Naive B cell (primary cell): ENCODE data around the gene RNF7. TPM values are rescaled to one million over a fixed set of nuclear protein-coding genes. Genes with fewer than 3 reads are reported as not detected.

Experiments used
- ATAC-seq, 2 donors: fragments of 150-1000 bp; cut with Tn5 transposase; 2 replicates each; pipeline ENCODE4 v1.10.0; 2021; ENCODE audit warnings: low read depth in 2 of 2, mild to moderate bottlenecking in 2 of 2, moderate library complexity in 2 of 2
- DNase-seq: peaks from one replicate; pipeline ENCODE4 v3.0.0; 2022
- H3K27ac Mint-ChIP-seq, 6 donors: one replicate each; pipeline ENCODE4 v1.8.0; 2020 to 2022; ENCODE audit warnings: mild to moderate bottlenecking in 6 of 6, mixed read lengths in 6 of 6, moderate library complexity in 5 of 6, inconsistent platforms in 2 of 6
- H3K27me3 Mint-ChIP-seq, 3 donors: one replicate each; pipeline ENCODE4 v1.8.0; 2021 to 2022; ENCODE audit warnings: mixed read lengths in 3 of 3, mild to moderate bottlenecking in 1 of 3
- H3K36me3 Mint-ChIP-seq, 2 donors: one replicate each; pipeline ENCODE4 v1.8.0; 2020 to 2022; ENCODE audit warnings: mixed read lengths in 2 of 2, inconsistent platforms in 1 of 2, mild to moderate bottlenecking in 1 of 2
- H3K4me1 Mint-ChIP-seq, 3 donors: one replicate each; pipeline ENCODE4 v1.8.0; 2020 to 2022; ENCODE audit warnings: mixed read lengths in 3 of 3, inconsistent platforms in 1 of 3, mild to moderate bottlenecking in 1 of 3, moderate library complexity in 1 of 3
- H3K4me3 Mint-ChIP-seq, 8 donors: one replicate each; pipeline ENCODE4 v1.8.0; 2020 to 2022; ENCODE audit warnings: mild to moderate bottlenecking in 8 of 8, mixed read lengths in 8 of 8, moderate library complexity in 8 of 8, inconsistent platforms in 2 of 8
- H3K9me3 Mint-ChIP-seq, 7 donors: one replicate each; pipeline ENCODE4 v1.8.0; 2020 to 2022; ENCODE audit warnings: mixed read lengths in 7 of 7, mild to moderate bottlenecking in 5 of 7, inconsistent platforms in 2 of 7, moderate library complexity in 1 of 7
- polyA plus RNA-seq, 6 donors: library from polyadenylated mRNA; unstranded; fragments of 300-500 nt; fragmentation: Illumina TruSeq; gene quantifications; one replicate each; pipeline ENCODE4 v1.2.3, GENCODE V29; 2021; ENCODE audit warnings: low read depth in 6 of 6

Gene RNF7
- polyA plus RNA-seq, 6 donors from 2014 or later: 108 to 190 (median 120) TPM

- DNase-seq (no peak), ATAC-seq (no peak)
- H3K4me1 Mint-ChIP-seq: peaks cover 0 to 2% (median 0%) of the 10 kb centered on the region in 3 donors
- H3K4me3 Mint-ChIP-seq: no peak overlapping the region
- peaks cover 0 to 2% (median 0%) of the 10 kb centered on the region in 7 donors for H3K9me3 Mint-ChIP-seq
- H3K27me3 Mint-ChIP-seq: peaks cover 0 to 9% (median 4%) of the 10 kb centered on the region in 3 donors
- no peak overlapping the region for H3K27ac Mint-ChIP-seq
- no peaks in the 10 kb centered on the region for H3K36me3 Mint-ChIP-seq
Measured at GRCh38 chr3:141722081-141722480, 16.0 kb upstream of the RNF7 start.

GRCh38 chr3:141722648-141723047, 15.4 kb upstream of the RNF7 start:
- Mint-ChIP-seq H3K36me3 (no peaks in the 10 kb centered on the region), H3K4me1 (peaks cover 0 to 2% (median 0%) of the 10 kb centered on the region in 3 donors), H3K27me3 (peaks cover 0 to 9% (median 4%) of the 10 kb centered on the region in 3 donors), H3K4me3 (no peak overlapping the region), H3K9me3 (peaks cover 0 to 2% (median 0%) of the 10 kb centered on the region in 7 donors), H3K27ac (no peak overlapping the region)
- DNase-seq (no peak), ATAC-seq (no peak)

GRCh38 chr3:141723255-141723654, 14.8 kb upstream of the RNF7 start:
- ATAC-seq: no peak
- H3K27me3 Mint-ChIP-seq: peaks cover 0 to 9% (median 4%) of the 10 kb centered on the region in 3 donors
- H3K4me3 Mint-ChIP-seq: no peak overlapping the region
- peaks cover 0 to 2% (median 0%) of the 10 kb centered on the region in 3 donors for H3K4me1 Mint-ChIP-seq
- H3K9me3 Mint-ChIP-seq: no peaks in the 10 kb centered on the region
- no peaks in the 10 kb centered on the region for H3K36me3 Mint-ChIP-seq
- H3K27ac Mint-ChIP-seq: peak overlapping the region in 1 of 6 donors; percentile 15
- no peak for DNase-seq

GRCh38 chr3:141724186-141724585, 13.9 kb upstream of the RNF7 start:
- peaks cover 0 to 2% (median 0%) of the 10 kb centered on the region in 3 donors for H3K4me1 Mint-ChIP-seq
- no peaks in the 10 kb centered on the region for H3K36me3 Mint-ChIP-seq
- DNase-seq: no peak
- no peak for ATAC-seq
- H3K27me3 Mint-ChIP-seq: peaks cover 0 to 6% (median 4%) of the 10 kb centered on the region in 3 donors
- H3K9me3 Mint-ChIP-seq: no peaks in the 10 kb centered on the region
- no peak overlapping the region for H3K27ac Mint-ChIP-seq
- H3K4me3 Mint-ChIP-seq: no peak overlapping the region

- ATAC-seq: no peak
- peaks cover 0 to 4% (median 0%) of the 10 kb centered on the region in 3 donors for H3K27me3 Mint-ChIP-seq
- no peaks in the 10 kb centered on the region for H3K36me3 Mint-ChIP-seq
- H3K4me3 Mint-ChIP-seq: no peak overlapping the region
- no peak overlapping the region for H3K27ac Mint-ChIP-seq
- no peaks in the 10 kb centered on the region for H3K9me3 Mint-ChIP-seq
- peaks cover 0 to 2% (median 0%) of the 10 kb centered on the region in 3 donors for H3K4me1 Mint-ChIP-seq
- no peak for DNase-seq
Measured at GRCh38 chr3:141725036-141725435, 13.1 kb upstream of the RNF7 start.

GRCh38 chr3:141726483-141726882, 11.6 kb upstream of the RNF7 start:
- Mint-ChIP-seq H3K4me3 (no peak overlapping the region), H3K9me3 (no peaks in the 10 kb centered on the region), H3K27ac (no peak overlapping the region), H3K36me3 (no peaks in the 10 kb centered on the region), H3K27me3 (no peaks in the 10 kb centered on the region), H3K4me1 (peaks cover 0 to 2% (median 0%) of the 10 kb centered on the region in 3 donors)
- no peak for ATAC-seq
- DNase-seq: no peak

GRCh38 chr3:141728355-141728892, 9.7 kb upstream of the RNF7 start:
- Mint-ChIP-seq H3K36me3 (no peaks in the 10 kb centered on the region), H3K4me3 (no peak overlapping the region), H3K27me3 (no peaks in the 10 kb centered on the region), H3K9me3 (no peaks in the 10 kb centered on the region), H3K27ac (peak overlapping the region in 1 of 6 donors; percentile 0), H3K4me1 (peaks cover 0 to 2% (median 0%) of the 10 kb centered on the region in 3 donors)
- DNase-seq (no peak), ATAC-seq (no peak)

- no peaks in the 10 kb centered on the region for H3K9me3 Mint-ChIP-seq
- no peak for DNase-seq
- ATAC-seq: no peak
- H3K4me3 Mint-ChIP-seq: no peak overlapping the region
- no peak overlapping the region for H3K27ac Mint-ChIP-seq
- H3K4me1 Mint-ChIP-seq: peaks cover 0 to 2% (median 0%) of the 10 kb centered on the region in 3 donors
- H3K36me3 Mint-ChIP-seq: no peaks in the 10 kb centered on the region
- H3K27me3 Mint-ChIP-seq: no peaks in the 10 kb centered on the region
Measured at GRCh38 chr3:141729240-141729639, 8.9 kb upstream of the RNF7 start.

GRCh38 chr3:141735176-141735575, 2.9 kb upstream of the RNF7 start:
- Mint-ChIP-seq H3K9me3 (peaks cover 0 to 1% (median 0%) of the 10 kb centered on the region in 7 donors), H3K4me3 (peak overlapping the region in 1 of 8 donors; percentile 22), H3K27ac (peak overlapping the region in 1 of 6 donors; percentile 34), H3K36me3 (no peaks in the 10 kb centered on the region), H3K27me3 (no peaks in the 10 kb centered on the region), H3K4me1 (peaks cover 13 to 30% (median 30%) of the 10 kb centered on the region in 3 donors)
- ATAC-seq: no peak
- DNase-seq: no peak

GRCh38 chr3:141735770-141736465, 2.2 kb upstream of the RNF7 start:
- Mint-ChIP-seq H3K9me3 (peaks cover 0 to 1% (median 0%) of the 10 kb centered on the region in 7 donors), H3K4me1 (peaks cover 17 to 38% (median 34%) of the 10 kb centered on the region in 3 donors), H3K36me3 (no peaks in the 10 kb centered on the region), H3K4me3 (peak overlapping the region in 1 of 8 donors; percentile 38), H3K27me3 (no peaks in the 10 kb centered on the region), H3K27ac (peak overlapping the region in 1 of 6 donors; percentile 37)
- ATAC-seq (no peak), DNase-seq (no peak)

- no peaks in the 10 kb centered on the region for H3K36me3 Mint-ChIP-seq
- H3K4me1 Mint-ChIP-seq: peaks cover 20 to 49% (median 38%) of the 10 kb centered on the region in 3 donors
- peak overlapping the region; percentile 18 to 96 (median 88) for H3K27ac Mint-ChIP-seq
- ATAC-seq (peak in 1 of 2 donors; percentile 8), DNase-seq (peak; percentile 36)
- peak overlapping the region; percentile 24 to 87 (median 50) for H3K4me3 Mint-ChIP-seq
- peaks cover 0 to 1% (median 0%) of the 10 kb centered on the region in 7 donors for H3K9me3 Mint-ChIP-seq
- H3K27me3 Mint-ChIP-seq: no peaks in the 10 kb centered on the region
Measured at GRCh38 chr3:141737093-141737492, 1.0 kb upstream of the RNF7 start.

GRCh38 chr3:141737678-141738021, 448 bp upstream of the RNF7 start:
- Mint-ChIP-seq H3K27ac (peak overlapping the region; percentile 18 to 99 (median 95)), H3K27me3 (no peaks in the 10 kb centered on the region), H3K4me1 (peaks cover 20 to 52% (median 38%) of the 10 kb centered on the region in 3 donors), H3K9me3 (peaks cover 0 to 1% (median 0%) of the 10 kb centered on the region in 7 donors), H3K4me3 (peak overlapping the region; percentile 95 to 99 (median 98)), H3K36me3 (no peaks in the 10 kb centered on the region)
- DNase-seq: no peak
- no peak for ATAC-seq

GRCh38 chr3:141738891-141739363, 829 bp downstream of the RNF7 start:
- Mint-ChIP-seq H3K4me3 (peak overlapping the region; percentile 95 to 99 (median 98)), H3K27me3 (no peaks in the 10 kb centered on the region), H3K4me1 (peaks cover 20 to 57% (median 38%) of the 10 kb centered on the region in 3 donors), H3K27ac (peak overlapping the region; percentile 72 to 99 (median 98)), H3K36me3 (no peaks in the 10 kb centered on the region), H3K9me3 (peaks cover 0 to 1% (median 0%) of the 10 kb centered on the region in 7 donors)
- ATAC-seq (no peak), DNase-seq (peak; percentile 17)

- Mint-ChIP-seq H3K27ac (peak overlapping the region in 2 of 6 donors; percentile 42 to 96), H3K4me3 (peak overlapping the region; percentile 64 to 99 (median 98)), H3K27me3 (no peaks in the 10 kb centered on the region), H3K36me3 (no peaks in the 10 kb centered on the region), H3K4me1 (peaks cover 20 to 60% (median 46%) of the 10 kb centered on the region in 3 donors), H3K9me3 (peaks cover 0 to 1% (median 0%) of the 10 kb centered on the region in 7 donors)
- no peak for ATAC-seq
- DNase-seq: no peak
Measured at GRCh38 chr3:141739731-141740130, 1.6 kb downstream of the RNF7 start.
